Caco-2 (cell line): Measurements from ENCODE around the gene ITPR1. TPM values are rescaled to one million over a fixed set of nuclear protein-coding genes. Genes with fewer than 3 reads are reported as not detected.

Source experiments
- BruUV-seq: library from RNA; stranded (reverse); fragments of 400-500 nt; replicated peaks from 2 replicates; lab custom pipeline; 2021; lab: Mats Ljungman, UMichigan
- CTCF ChIA-PET: fragments of 300-600 bp; sonication (Branson Sonifier 250); formaldehyde crosslinking; loops from one replicate; lab custom pipeline; 2022; ENCODE audit warnings: antibody characterized with exemption; lab: Charles Lee
- POLR2A ChIA-PET: fragments of 300-600 bp; sonication (Branson Sonifier 250); formaldehyde crosslinking; loops from one replicate; lab custom pipeline; 2022; ENCODE audit warnings: antibody characterized with exemption; lab: Charles Lee
- DNase-seq, 2 experiments: peaks; one replicate each; pipeline versions ENCODE4 v3.0.0 to v3.0.0-alpha.2; 2020 to 2022
- H3K27me3 ChIP-seq: replicated peaks from 2 replicates; pipeline ENCODE4 v1.6.0; 2011; ENCODE audit warnings: low read length; ENCODE audit not compliant: control insufficient read depth, insufficient read depth
- H3K36me3 ChIP-seq: 2 replicates; pipeline ENCODE4 v1.5.1; 2011; ENCODE audit warnings: low read length; ENCODE audit not compliant: control insufficient read depth, insufficient read depth
- H3K4me1 ChIP-seq: fragments of 250-450 bp; sonication (Bioruptor Pico); 2 replicates; pipeline ENCODE4 v1.5.1; 2020; ENCODE audit warnings: mild to moderate bottlenecking
- H3K4me3 ChIP-seq: 2 replicates; pipeline ENCODE4 v1.5.1; 2011; ENCODE audit warnings: low read depth, mild to moderate bottlenecking, control low read depth, low read length
- H3K9me3 ChIP-seq: fragments of 250-450 bp; sonication (Bioruptor Pico); 2 replicates; pipeline ENCODE4 v1.5.1; 2020; ENCODE audit warnings: mild to moderate bottlenecking, moderate library complexity
- H3K27ac Mint-ChIP-seq: one replicate; pipeline ENCODE4 v1.8.0; 2022; ENCODE audit warnings: mixed read lengths; ENCODE audit not compliant: unreplicated experiment
- H3K27me3 Mint-ChIP-seq: one replicate; pipeline ENCODE4 v1.8.0; 2022; ENCODE audit warnings: mixed read lengths; ENCODE audit not compliant: insufficient read depth, unreplicated experiment
- H3K36me3 Mint-ChIP-seq: one replicate; pipeline ENCODE4 v1.8.0; 2022; ENCODE audit warnings: mild to moderate bottlenecking, mixed read lengths; ENCODE audit not compliant: insufficient read depth, unreplicated experiment
- H3K4me1 Mint-ChIP-seq: one replicate; pipeline ENCODE4 v1.8.0; 2022; ENCODE audit warnings: low read depth, mixed read lengths; ENCODE audit not compliant: unreplicated experiment
- H3K4me3 Mint-ChIP-seq: one replicate; pipeline ENCODE4 v1.8.0; 2022; ENCODE audit warnings: mild to moderate bottlenecking, moderate library complexity, mixed read lengths; ENCODE audit not compliant: unreplicated experiment
- H3K9me3 Mint-ChIP-seq: one replicate; pipeline ENCODE4 v1.8.0; 2022; ENCODE audit warnings: mixed read lengths; ENCODE audit not compliant: unreplicated experiment
- CTCF ChIP-seq, 2 experiments: fragments of 200-600 bp in 1 of 2; IDR thresholded peaks; 1 replicate in 1 of 2; 2 replicates in 1 of 2; pipeline versions ENCODE4 v1.5.1 to v1.8.0; 2011 to 2022; ENCODE audit warnings: antibody characterized with exemption in 1 of 2, control low read depth in 1 of 2, inconsistent platforms in 1 of 2, low read depth in 1 of 2, low read length in 1 of 2, mild to moderate bottlenecking in 1 of 2, moderate library complexity in 1 of 2; ENCODE audit not compliant: insufficient read depth in 1 of 2, severe bottlenecking in 1 of 2, unreplicated experiment in 1 of 2
- intact Hi-C: fragments of 100-400 bp; cut with micrococcal nuclease; formaldehyde crosslinking; loops from one replicate; pipeline ENCODE4 v1.10.0; 2022; ENCODE audit not compliant: unreplicated experiment
- total RNA-seq: library from RNA; stranded (reverse); gene quantifications from 2 replicates; pipeline ENCODE4 v1.2.3, GENCODE V29; 2022

ITPR1 gene
- total RNA-seq, 1 experiment from 2014 or later = 10.4 TPM

- intact Hi-C loops = loop anchor here (1.0 to 2.0 kb wide), 2 partner anchors 78 to 220 kb away; partner anchors contain the start of gene ITPR1
- Histone ChIP-seq H3K4me1 (no peaks in the 10 kb centered on the region), H3K36me3 (no peaks in the 10 kb centered on the region), H3K9me3 (no peaks in the 10 kb centered on the region), H3K27me3 (no peaks in the 10 kb centered on the region), H3K4me3 (no peak overlapping the region)
- H3K27me3 Mint-ChIP-seq = no peaks in the 10 kb centered on the region
- H3K4me3 Mint-ChIP-seq = no peak overlapping the region
- H3K27ac Mint-ChIP-seq = no peak overlapping the region
- no peak for TF ChIP-seq CTCF (IDR thresholded peaks at IDR 0.05; ENCODE audit: insufficient read depth in 1 of 2, low read depth in 1 of 2, low read length in 1 of 2, severe bottlenecking in 1 of 2, unreplicated experiment in 1 of 2)
- no peaks in the 10 kb centered on the region for H3K36me3 Mint-ChIP-seq
- DNase-seq = no peak
- BruUV-seq = no TSS peak
- CTCF ChIA-PET = no interaction called here
- no peaks in the 10 kb centered on the region for H3K9me3 Mint-ChIP-seq
- POLR2A ChIA-PET = no interaction called here
- no peaks in the 10 kb centered on the region for H3K4me1 Mint-ChIP-seq
Measured at GRCh38 chr3:4570840-4571621, 77.9 kb downstream of the ITPR1 start.

- H3K9me3 Mint-ChIP-seq = no peaks in the 10 kb centered on the region
- no peaks in the 10 kb centered on the region for H3K36me3 ChIP-seq
- no peaks in the 10 kb centered on the region for H3K9me3 ChIP-seq
- H3K27ac Mint-ChIP-seq = no peak overlapping the region
- ChIA-PET CTCF (no interaction called here), POLR2A (no interaction called here)
- no peak overlapping the region for H3K4me3 ChIP-seq
- no peak overlapping the region for H3K4me3 Mint-ChIP-seq
- H3K27me3 Mint-ChIP-seq = peaks cover 3% of the 10 kb centered on the region
- H3K36me3 Mint-ChIP-seq = no peaks in the 10 kb centered on the region
- peak; percentile 16 to 33 for TF ChIP-seq CTCF (IDR thresholded peaks at IDR 0.05; ENCODE audit: insufficient read depth in 1 of 2, low read depth in 1 of 2, low read length in 1 of 2, severe bottlenecking in 1 of 2, unreplicated experiment in 1 of 2)
- intact Hi-C loops = loop anchor here (1.0 to 2.0 kb wide), 2 partner anchors 79 to 221 kb away; partner anchors contain the start of gene ITPR1
- no peaks in the 10 kb centered on the region for H3K4me1 ChIP-seq
- no peaks in the 10 kb centered on the region for H3K27me3 ChIP-seq
- no TSS peak for BruUV-seq
- DNase-seq = peak in 1 of 2 experiments; percentile 26
- no peaks in the 10 kb centered on the region for H3K4me1 Mint-ChIP-seq
Measured at GRCh38 chr3:4571690-4572334, 78.7 kb downstream of the ITPR1 start.

DNA sequence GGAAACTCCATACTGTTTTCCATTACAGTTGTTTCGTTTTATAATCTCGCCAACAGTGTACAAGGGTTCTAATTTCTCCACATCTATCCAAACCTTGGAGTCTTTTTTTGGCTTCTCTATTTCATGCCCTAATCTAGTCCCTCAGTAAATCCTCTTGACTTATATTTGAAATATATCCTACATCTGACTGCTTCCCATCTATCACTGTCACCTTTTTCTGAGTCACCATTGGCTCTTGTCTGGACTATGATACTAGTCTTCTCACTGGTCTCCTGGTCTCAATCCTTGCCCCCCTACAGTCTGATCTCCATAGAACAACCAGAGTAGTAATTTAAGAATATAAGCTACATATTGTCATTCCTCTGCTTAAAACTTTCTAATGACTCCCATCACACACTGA lies 80.0 kb downstream of the ITPR1 start:
- Histone ChIP-seq H3K9me3 (no peaks in the 10 kb centered on the region), H3K4me3 (no peak overlapping the region), H3K36me3 (no peaks in the 10 kb centered on the region), H3K4me1 (no peaks in the 10 kb centered on the region), H3K27me3 (no peaks in the 10 kb centered on the region)
- DNase-seq = no peak
- no peaks in the 10 kb centered on the region for H3K4me1 Mint-ChIP-seq
- no peak overlapping the region for H3K27ac Mint-ChIP-seq
- H3K4me3 Mint-ChIP-seq = no peak overlapping the region
- POLR2A ChIA-PET = no interaction called here
- peaks cover 3% of the 10 kb centered on the region for H3K27me3 Mint-ChIP-seq
- no TSS peak for BruUV-seq
- no peaks in the 10 kb centered on the region for H3K9me3 Mint-ChIP-seq
- H3K36me3 Mint-ChIP-seq = no peaks in the 10 kb centered on the region
- TF ChIP-seq CTCF (IDR thresholded peaks at IDR 0.05; ENCODE audit: insufficient read depth in 1 of 2, low read depth in 1 of 2, low read length in 1 of 2, severe bottlenecking in 1 of 2, unreplicated experiment in 1 of 2) = no peak
- CTCF ChIA-PET = no interaction called here
- intact Hi-C loops = no loop called here
